ENCODE measurements around the gene APOBEC3H.

GRCh38 chr22:39136317-39136716 lies 39.3 kb downstream of the APOBEC3H start:
- no peak for TF ChIP-seq CTCF (IDR thresholded peaks at IDR 0.05; ENCODE audit: low read depth, low read length, poor library complexity, severe bottlenecking)
- no peak for TF ChIP-seq EZH2phosphoT487 (IDR thresholded peaks at IDR 0.05; ENCODE audit: borderline replicate concordance, low read length)
